ENCODE data around the gene CPXM2. TPM values are rescaled to one million over a fixed set of nuclear protein-coding genes. Genes with fewer than 3 reads are reported as not detected.

CPXM2 gene
- total RNA-seq, 5 donors from 2014 or later (not counting 1 experiment from before 2014, with no cell fraction given), result not detected

GRCh38 chr10:123908379-123908778 lies 16.8 kb upstream of the CPXM2 start:
- Mint-ChIP-seq H3K36me3 (no peaks in the 10 kb centered on the region), H3K4me3 (no peak overlapping the region), H3K27me3 (peaks cover 26 to 32% of the 10 kb centered on the region in 2 donors), H3K9me3 (no peaks in the 10 kb centered on the region), H3K27ac (no peak overlapping the region), H3K4me1 (peaks cover 0 to 4% (median 0%) of the 10 kb centered on the region in 3 donors)
- ChIA-PET CTCF (no interaction called here), POLR2A (no interaction called here)
- ATAC-seq (replicated peaks in 1 of 4) (no peak), DNase-seq (no peak)
- peaks cover 0 to 9% of the 10 kb centered on the region in 2 experiments for H3K4me1 ChIP-seq (ENCODE audit: control insufficient read depth in 1 of 2, extremely low read depth in 1 of 2, insufficient read depth in 2 of 2, low read length in 2 of 2)
- no peaks in the 10 kb centered on the region for H3K9me3 ChIP-seq
- 70% methylated on average over 4 of the region's 4 CpGs for WGBS (ENCODE audit: insufficient coverage)
- H3K27ac ChIP-seq (ENCODE audit: low read length), result no peak overlapping the region
- peaks cover 0 to 18% of the 10 kb centered on the region in 2 experiments for H3K27me3 ChIP-seq (replicated peaks in 1 of 2; ENCODE audit: control insufficient read depth in 2 of 2, extremely low read depth in 1 of 2, insufficient read depth in 2 of 2, low read length in 1 of 2)
- H3K4me3 ChIP-seq (ENCODE audit: control insufficient read depth in 1 of 2, extremely low read depth in 1 of 2, low read length in 1 of 2), result no peak overlapping the region
- H3K36me3 ChIP-seq (ENCODE audit: control insufficient read depth in 2 of 2, extremely low read depth in 1 of 2, insufficient read depth in 1 of 2, low read length in 1 of 2), result no peaks in the 10 kb centered on the region

GRCh38 chr10:123906884-123907652 lies 15.5 kb upstream of the CPXM2 start:
- Histone ChIP-seq H3K36me3 (ENCODE audit: control insufficient read depth in 2 of 2, extremely low read depth in 1 of 2, insufficient read depth in 1 of 2, low read length in 1 of 2) (no peaks in the 10 kb centered on the region), H3K4me1 (ENCODE audit: control insufficient read depth in 1 of 2, extremely low read depth in 1 of 2, insufficient read depth in 2 of 2, low read length in 2 of 2) (peaks cover 0 to 9% of the 10 kb centered on the region in 2 experiments), H3K9me3 (no peaks in the 10 kb centered on the region), H3K4me3 (ENCODE audit: control insufficient read depth in 1 of 2, extremely low read depth in 1 of 2, low read length in 1 of 2) (no peak overlapping the region), H3K27ac (ENCODE audit: low read length) (no peak overlapping the region), H3K27me3 (replicated peaks in 1 of 2; ENCODE audit: control insufficient read depth in 2 of 2, extremely low read depth in 1 of 2, insufficient read depth in 2 of 2, low read length in 1 of 2) (peaks cover 0 to 18% of the 10 kb centered on the region in 2 experiments)
- peak in 1 of 35 experiments; percentile 5 for DNase-seq
- WGBS (ENCODE audit: insufficient coverage), result 73% methylated on average over 5 of the region's 14 CpGs
- no peak overlapping the region for H3K27ac Mint-ChIP-seq
- H3K27me3 Mint-ChIP-seq, result peaks cover 26% of the 10 kb centered on the region in 2 donors
- no peaks in the 10 kb centered on the region for H3K36me3 Mint-ChIP-seq
- ATAC-seq (replicated peaks in 1 of 4), result no peak
- no peaks in the 10 kb centered on the region for H3K9me3 Mint-ChIP-seq
- H3K4me3 Mint-ChIP-seq, result no peak overlapping the region
- ChIA-PET CTCF (no interaction called here), POLR2A (no interaction called here)
- H3K4me1 Mint-ChIP-seq, result no peaks in the 10 kb centered on the region

- CTCF ChIA-PET, result no interaction called here
- peaks cover 0 to 7% of the 10 kb centered on the region in 2 experiments for H3K4me1 ChIP-seq (ENCODE audit: control insufficient read depth in 1 of 2, extremely low read depth in 1 of 2, insufficient read depth in 2 of 2, low read length in 2 of 2)
- peaks cover 0 to 16% of the 10 kb centered on the region in 2 experiments for H3K27me3 ChIP-seq (replicated peaks in 1 of 2; ENCODE audit: control insufficient read depth in 2 of 2, extremely low read depth in 1 of 2, insufficient read depth in 2 of 2, low read length in 1 of 2)
- no peak for DNase-seq
- H3K27me3 Mint-ChIP-seq, result peaks cover 21% of the 10 kb centered on the region in 2 donors
- 79% methylated on average over 3 of the region's 4 CpGs for WGBS (ENCODE audit: insufficient coverage)
- H3K27ac Mint-ChIP-seq, result no peak overlapping the region
- H3K27ac ChIP-seq (ENCODE audit: low read length), result no peak overlapping the region
- no peaks in the 10 kb centered on the region for H3K36me3 Mint-ChIP-seq
- no peaks in the 10 kb centered on the region for H3K4me1 Mint-ChIP-seq
- H3K4me3 Mint-ChIP-seq, result no peak overlapping the region
- H3K9me3 Mint-ChIP-seq, result no peaks in the 10 kb centered on the region
- ATAC-seq (replicated peaks in 1 of 4), result no peak
- H3K9me3 ChIP-seq, result no peaks in the 10 kb centered on the region
- no peaks in the 10 kb centered on the region for H3K36me3 ChIP-seq (ENCODE audit: control insufficient read depth in 2 of 2, extremely low read depth in 1 of 2, insufficient read depth in 1 of 2, low read length in 1 of 2)
- POLR2A ChIA-PET, result no interaction called here
- H3K4me3 ChIP-seq (ENCODE audit: control insufficient read depth in 1 of 2, extremely low read depth in 1 of 2, low read length in 1 of 2), result no peak overlapping the region
Observed at GRCh38 chr10:123906296-123906695, 14.7 kb upstream of the CPXM2 start.

- no peak for DNase-seq
- POLR2A ChIA-PET, result no interaction called here
- 62% methylated on average over 9 of the region's 10 CpGs for WGBS (ENCODE audit: insufficient coverage)
- peaks cover 0 to 7% of the 10 kb centered on the region in 2 experiments for H3K4me1 ChIP-seq (ENCODE audit: control insufficient read depth in 1 of 2, extremely low read depth in 1 of 2, insufficient read depth in 2 of 2, low read length in 2 of 2)
- Mint-ChIP-seq H3K9me3 (peaks cover 0 to 4% (median 0%) of the 10 kb centered on the region in 3 donors), H3K27me3 (peaks cover 9% of the 10 kb centered on the region in 2 donors), H3K4me3 (no peak overlapping the region), H3K36me3 (no peaks in the 10 kb centered on the region), H3K4me1 (no peaks in the 10 kb centered on the region), H3K27ac (no peak overlapping the region)
- ATAC-seq (replicated peaks in 1 of 4), result no peak
- H3K27ac ChIP-seq (ENCODE audit: low read length), result no peak overlapping the region
- CTCF ChIA-PET, result no interaction called here
- H3K9me3 ChIP-seq, result no peaks in the 10 kb centered on the region
- H3K27me3 ChIP-seq (replicated peaks in 1 of 2; ENCODE audit: control insufficient read depth in 2 of 2, extremely low read depth in 1 of 2, insufficient read depth in 2 of 2, low read length in 1 of 2), result peaks cover 0 to 13% of the 10 kb centered on the region in 2 experiments
- H3K36me3 ChIP-seq (ENCODE audit: control insufficient read depth in 2 of 2, extremely low read depth in 1 of 2, insufficient read depth in 1 of 2, low read length in 1 of 2), result no peaks in the 10 kb centered on the region
- no peak overlapping the region for H3K4me3 ChIP-seq (ENCODE audit: control insufficient read depth in 1 of 2, extremely low read depth in 1 of 2, low read length in 1 of 2)
Observed at GRCh38 chr10:123904834-123905409, 13.3 kb upstream of the CPXM2 start.

GRCh38 chr10:123903621-123904020 lies 12.0 kb upstream of the CPXM2 start:
- H3K27ac Mint-ChIP-seq, result no peak overlapping the region
- Histone ChIP-seq H3K36me3 (ENCODE audit: control insufficient read depth in 2 of 2, extremely low read depth in 1 of 2, insufficient read depth in 1 of 2, low read length in 1 of 2) (no peaks in the 10 kb centered on the region), H3K9me3 (no peaks in the 10 kb centered on the region), H3K27ac (ENCODE audit: low read length) (no peak overlapping the region), H3K4me3 (ENCODE audit: control insufficient read depth in 1 of 2, extremely low read depth in 1 of 2, low read length in 1 of 2) (no peak overlapping the region), H3K27me3 (replicated peaks in 1 of 2; ENCODE audit: control insufficient read depth in 2 of 2, extremely low read depth in 1 of 2, insufficient read depth in 2 of 2, low read length in 1 of 2) (peaks cover 0 to 14% of the 10 kb centered on the region in 2 experiments), H3K4me1 (ENCODE audit: control insufficient read depth in 1 of 2, extremely low read depth in 1 of 2, insufficient read depth in 2 of 2, low read length in 2 of 2) (peaks cover 0 to 7% of the 10 kb centered on the region in 2 experiments)
- DNase-seq (no peak), ATAC-seq (replicated peaks in 1 of 4) (no peak)
- no peaks in the 10 kb centered on the region for H3K36me3 Mint-ChIP-seq
- POLR2A ChIA-PET, result no interaction called here
- no peaks in the 10 kb centered on the region for H3K4me1 Mint-ChIP-seq
- CTCF ChIA-PET, result no interaction called here
- H3K4me3 Mint-ChIP-seq, result no peak overlapping the region
- peaks cover 9% of the 10 kb centered on the region in 2 donors for H3K27me3 Mint-ChIP-seq
- H3K9me3 Mint-ChIP-seq, result peaks cover 0 to 11% (median 0%) of the 10 kb centered on the region in 3 donors
- 0% methylated on average over 1 of the region's 5 CpGs for WGBS (ENCODE audit: insufficient coverage)

- Histone ChIP-seq H3K4me3 (ENCODE audit: control insufficient read depth in 1 of 2, extremely low read depth in 1 of 2, low read length in 1 of 2) (no peak overlapping the region), H3K9me3 (no peaks in the 10 kb centered on the region), H3K27me3 (replicated peaks in 1 of 2; ENCODE audit: control insufficient read depth in 2 of 2, extremely low read depth in 1 of 2, insufficient read depth in 2 of 2, low read length in 1 of 2) (peaks cover 0 to 16% of the 10 kb centered on the region in 2 experiments), H3K36me3 (ENCODE audit: control insufficient read depth in 2 of 2, extremely low read depth in 1 of 2, insufficient read depth in 1 of 2, low read length in 1 of 2) (no peaks in the 10 kb centered on the region), H3K4me1 (ENCODE audit: control insufficient read depth in 1 of 2, extremely low read depth in 1 of 2, insufficient read depth in 2 of 2, low read length in 2 of 2) (no peaks in the 10 kb centered on the region), H3K27ac (ENCODE audit: low read length) (no peak overlapping the region)
- ChIA-PET POLR2A (no interaction called here), CTCF (interaction anchor here in 1 of 2 donors (1.0 kb wide), 1 partner anchor 8 kb away, joined by 5 read pairs; no protein-coding TSS in a partner anchor)
- Mint-ChIP-seq H3K27me3 (peaks cover 10 to 14% of the 10 kb centered on the region in 2 donors), H3K9me3 (peaks cover 0 to 11% (median 0%) of the 10 kb centered on the region in 3 donors), H3K4me1 (no peaks in the 10 kb centered on the region), H3K4me3 (no peak overlapping the region), H3K36me3 (no peaks in the 10 kb centered on the region), H3K27ac (no peak overlapping the region)
- no peak for ATAC-seq (replicated peaks in 1 of 4)
- DNase-seq, result no peak
- 93% methylated on average over 4 of the region's 4 CpGs for WGBS (ENCODE audit: insufficient coverage)
Observed at GRCh38 chr10:123901621-123902020, 10.0 kb upstream of the CPXM2 start.

Measured in T-cell (primary cell).